Upper lobe of left lung (tissue), 6 donors: ENCODE measurements around the gene TMEM14A. TPM values are rescaled to one million over a fixed set of nuclear protein-coding genes. Genes with fewer than 3 reads are reported as not detected.
A peak's percentile ranks its signal among the peaks of the same experiment; 100 is the strongest.

Experiments
- ATAC-seq, 2 donors: fragments of 200-7000 bp; cut with Tn5 transposase; one replicate each; pipeline ENCODE4 v1.9.1; 2022; ENCODE audit warnings: mild to moderate bottlenecking in 2 of 2, moderate library complexity in 2 of 2; ENCODE audit not compliant: low FRiP score in 2 of 2
- DNase-seq, 2 donors: peaks; one replicate each; pipeline ENCODE4 v3.0.0-alpha.2; 2019 to 2020
- H3K27ac ChIP-seq, 4 donors: fragments of 200-600 bp; sonication (generic); one replicate each; pipeline ENCODE4 v1.5.1; 2016 to 2019
- H3K27me3 ChIP-seq, 4 donors: fragments of 200-600 bp; sonication (generic); one replicate each; pipeline ENCODE4 v1.5.1; 2017 to 2019
- H3K36me3 ChIP-seq, 4 donors: fragments of 200-600 bp; sonication (generic); one replicate each; pipeline ENCODE4 v1.5.1; 2016 to 2019
- H3K4me1 ChIP-seq, 4 donors: fragments of 200-600 bp; sonication (generic); one replicate each; pipeline ENCODE4 v1.5.1; 2018 to 2019
- H3K4me3 ChIP-seq, 4 donors: fragments of 200-600 bp; sonication (generic); one replicate each; pipeline ENCODE4 v1.5.1; 2017 to 2019; ENCODE audit warnings: mild to moderate bottlenecking in 2 of 4, moderate library complexity in 1 of 4
- H3K9me3 ChIP-seq, 4 donors: fragments of 200-600 bp; sonication (generic); one replicate each; pipeline ENCODE4 v1.5.1; 2018 to 2019
- CTCF ChIP-seq, 6 experiments: fragments of 450-650 bp in 4 of 6; fragments of 200-600 bp in 2 of 6; sonication (generic) in 2 of 6; IDR thresholded peaks; one replicate each; pipeline ENCODE4 v1.5.1; 2016 to 2019; ENCODE audit warnings: antibody characterized with exemption in 6 of 6
- EP300 ChIP-seq, 4 donors: sonication (generic); formaldehyde crosslinking; IDR thresholded peaks; one replicate each; pipeline ENCODE4 v1.5.1; 2017; ENCODE audit warnings: antibody characterized with exemption in 4 of 4, control low read depth in 2 of 4
- POLR2A ChIP-seq, 4 donors: fragments of 450-650 bp; IDR thresholded peaks; one replicate each; pipeline ENCODE4 v1.5.1; 2016 to 2017; ENCODE audit warnings: antibody characterized with exemption in 4 of 4, mild to moderate bottlenecking in 2 of 4
- POLR2AphosphoS5 ChIP-seq, 2 donors: sonication (generic); formaldehyde crosslinking; IDR thresholded peaks; one replicate each; pipeline ENCODE4 v1.5.1; 2017; ENCODE audit warnings: antibody characterized with exemption in 2 of 2
- WGBS, 2 donors: methylation state at CpG; one replicate each; pipeline ENCODE4 v1.1.5; 2017 to 2018; 5-methylcytosine and 5-hydroxymethylcytosine counted together
- total RNA-seq, 6 donors: library from RNA; depleted of rRNA in 4 of 6; stranded (reverse); fragments of >200 nt in 4 of 6; gene quantifications; one replicate each; pipeline versions ENCODE4 v1.1.0 to v1.2.1, GENCODE V29; 2016 to 2021
- donor health status: DM: no; HTN: no; CAD: no; lungs with moderate emphysema.
- donor health status: DM: no; HTN: yes; CAD: no; lungs with severe emphysema.

The TMEM14A gene
- total RNA-seq, 6 donors from 2014 or later, result 8.7 to 25.3 (median 14.3) TPM; not detected in 1

GRCh38 chr6:52666071-52666470 lies 4.8 kb upstream of the TMEM14A start:
- H3K27ac ChIP-seq, result no peak overlapping the region
- no peaks in the 10 kb centered on the region for H3K36me3 ChIP-seq
- no peak for ATAC-seq
- 76 to 81% methylated on average over 2 of the region's 2 CpGs for WGBS, 2 donors
- no peaks in the 10 kb centered on the region for H3K9me3 ChIP-seq
- TF ChIP-seq POLR2AphosphoS5 (IDR thresholded peaks at IDR 0.05), result no peak
- no peak for TF ChIP-seq CTCF (IDR thresholded peaks at IDR 0.05)
- no peak for TF ChIP-seq EP300 (IDR thresholded peaks at IDR 0.05)
- no peak for TF ChIP-seq POLR2A (IDR thresholded peaks at IDR 0.05)
- no peaks in the 10 kb centered on the region for H3K27me3 ChIP-seq
- DNase-seq, result no peak
- no peak overlapping the region for H3K4me3 ChIP-seq
- peaks cover 12 to 36% (median 22%) of the 10 kb centered on the region in 4 donors for H3K4me1 ChIP-seq

- Histone ChIP-seq H3K36me3 (no peaks in the 10 kb centered on the region), H3K27ac (no peak overlapping the region), H3K9me3 (no peaks in the 10 kb centered on the region), H3K4me1 (peaks cover 16 to 41% (median 25%) of the 10 kb centered on the region in 4 donors), H3K27me3 (no peaks in the 10 kb centered on the region), H3K4me3 (no peak overlapping the region)
- ATAC-seq (no peak), DNase-seq (no peak)
- 94 to 100% methylated on average over 2 of the region's 2 CpGs for WGBS, 2 donors
- TF ChIP-seq POLR2AphosphoS5 (IDR thresholded peaks at IDR 0.05) (no peak), POLR2A (IDR thresholded peaks at IDR 0.05) (no peak), EP300 (IDR thresholded peaks at IDR 0.05) (no peak), CTCF (IDR thresholded peaks at IDR 0.05) (no peak)
These were observed 4.4 kb upstream of the TMEM14A start for GRCh38 chr6:52666523-52666922.

- DNase-seq (no peak), ATAC-seq (no peak)
These were observed 3.3 kb upstream of the TMEM14A start for GRCh38 chr6:52667572-52667971.

GRCh38 chr6:52671676-52672075 lies 763 bp downstream of the TMEM14A start:
- WGBS, 2 donors, result 83 to 89% methylated on average over 9 of the region's 9 CpGs
- no peak for ATAC-seq

More at GRCh38 chr6:52667572-52667971, 3.3 kb upstream of the TMEM14A start:
- peaks cover 19 to 46% (median 28%) of the 10 kb centered on the region in 4 donors for H3K4me1 ChIP-seq
- H3K9me3 ChIP-seq, result no peaks in the 10 kb centered on the region
- H3K4me3 ChIP-seq, result no peak overlapping the region
- H3K27me3 ChIP-seq, result no peaks in the 10 kb centered on the region
- H3K36me3 ChIP-seq, result no peaks in the 10 kb centered on the region
- no peak overlapping the region for H3K27ac ChIP-seq
- TF ChIP-seq POLR2AphosphoS5 (IDR thresholded peaks at IDR 0.05), result no peak
- TF ChIP-seq EP300 (IDR thresholded peaks at IDR 0.05), result no peak
- WGBS, 2 donors, result 65 to 83% methylated on average over 1 of the region's 1 CpG

GRCh38 chr6:52672412-52673025 lies 1.6 kb downstream of the TMEM14A start:
- peaks cover 11 to 18% (median 13%) of the 10 kb centered on the region in 4 donors for H3K4me1 ChIP-seq
- no peak for ATAC-seq

More at GRCh38 chr6:52671676-52672075, 763 bp downstream of the TMEM14A start:
- Histone ChIP-seq H3K27ac (no peak overlapping the region), H3K9me3 (no peaks in the 10 kb centered on the region), H3K4me3 (peak overlapping the region in 3 of 4 donors; percentile 62 to 79 (median 71)), H3K27me3 (no peaks in the 10 kb centered on the region), H3K4me1 (peaks cover 11 to 18% (median 13%) of the 10 kb centered on the region in 4 donors), H3K36me3 (no peaks in the 10 kb centered on the region)
- DNase-seq, result no peak
- TF ChIP-seq POLR2A (IDR thresholded peaks at IDR 0.05) (no peak), POLR2AphosphoS5 (IDR thresholded peaks at IDR 0.05) (no peak), EP300 (IDR thresholded peaks at IDR 0.05) (no peak), CTCF (IDR thresholded peaks at IDR 0.05) (no peak)

More at GRCh38 chr6:52672412-52673025, 1.6 kb downstream of the TMEM14A start:
- H3K4me3 ChIP-seq, result no peak overlapping the region
- H3K27ac ChIP-seq, result no peak overlapping the region
- H3K36me3 ChIP-seq, result peaks cover 0 to 3% (median 0%) of the 10 kb centered on the region in 4 donors
- no peaks in the 10 kb centered on the region for H3K9me3 ChIP-seq
- DNase-seq, result no peak
- 95 to 96% methylated on average over 9 of the region's 9 CpGs for WGBS, 2 donors
- no peaks in the 10 kb centered on the region for H3K27me3 ChIP-seq
- TF ChIP-seq POLR2A (IDR thresholded peaks at IDR 0.05) (no peak), CTCF (IDR thresholded peaks at IDR 0.05) (no peak), POLR2AphosphoS5 (IDR thresholded peaks at IDR 0.05) (no peak), EP300 (IDR thresholded peaks at IDR 0.05) (no peak)
